H9 (cell line): Measurements from ENCODE around the gene VWA1. TPM values are rescaled to one million over a fixed set of nuclear protein-coding genes. Genes with fewer than 3 reads are reported as not detected.

Experiments used
- DNase-seq: peaks from one replicate; pipeline ENCODE4 v3.0.0-alpha.2; 2017
- H2AFZ ChIP-seq: one replicate; pipeline ENCODE4 v1.6.1; 2013; ENCODE audit warnings: mild to moderate bottlenecking, low read length, control low read depth, moderate library complexity
- H2AK5ac ChIP-seq: 2 replicates; pipeline ENCODE4 v1.6.1; 2013; ENCODE audit warnings: low read length, control low read depth, mixed read lengths; ENCODE audit not compliant: insufficient read length
- H2BK120ac ChIP-seq: one replicate; pipeline ENCODE4 v1.6.1; 2013; ENCODE audit warnings: low read depth, mild to moderate bottlenecking, low read length, control low read depth, inconsistent platforms; ENCODE audit not compliant: poor library complexity, severe bottlenecking
- H2BK12ac ChIP-seq: 2 replicates; pipeline ENCODE4 v1.6.1; 2013; ENCODE audit warnings: low read length, control low read depth, mixed read lengths, low read depth; ENCODE audit not compliant: insufficient read length
- H2BK15ac ChIP-seq: 2 replicates; pipeline ENCODE4 v1.6.1; 2013; ENCODE audit warnings: low read depth, low read length, control low read depth
- H2BK20ac ChIP-seq: one replicate; pipeline ENCODE4 v1.6.1; 2013; ENCODE audit warnings: low read depth, mild to moderate bottlenecking, low read length, control low read depth, inconsistent platforms; ENCODE audit not compliant: poor library complexity, severe bottlenecking
- H2BK5ac ChIP-seq: 2 replicates; pipeline ENCODE4 v1.6.1; 2013; ENCODE audit warnings: low read length, control low read depth, mixed read lengths; ENCODE audit not compliant: insufficient read length
- H3K14ac ChIP-seq: 2 replicates; pipeline ENCODE4 v1.6.1; 2013; ENCODE audit warnings: low read length, control low read depth; ENCODE audit not compliant: insufficient read depth
- H3K18ac ChIP-seq: 2 replicates; pipeline ENCODE4 v1.6.1; 2013; ENCODE audit warnings: low read depth, mild to moderate bottlenecking, mixed read lengths, low read length, control low read depth; ENCODE audit not compliant: insufficient read length
- H3K23ac ChIP-seq: 2 replicates; pipeline ENCODE4 v1.6.1; 2013; ENCODE audit warnings: low read length, control low read depth, mixed read lengths, low read depth; ENCODE audit not compliant: insufficient read length
- H3K23me2 ChIP-seq: 2 replicates; pipeline ENCODE4 v1.6.1; 2013; ENCODE audit warnings: low read depth, mild to moderate bottlenecking, mixed read lengths, low read length, control low read depth; ENCODE audit not compliant: insufficient read length, poor library complexity, severe bottlenecking
- H3K27ac ChIP-seq: 2 replicates; pipeline ENCODE4 v1.5.1; 2013; ENCODE audit warnings: low read length, control low read depth, mixed read lengths, low read depth; ENCODE audit not compliant: insufficient read length
- H3K27me3 ChIP-seq: 2 replicates; pipeline ENCODE4 v1.6.1; 2013; ENCODE audit warnings: low read length, control low read depth, inconsistent platforms; ENCODE audit not compliant: insufficient read depth
- H3K4ac ChIP-seq: 2 replicates; pipeline ENCODE4 v1.6.1; 2013; ENCODE audit warnings: low read depth, mild to moderate bottlenecking, control low read depth, inconsistent platforms, low read length, moderate library complexity
- H3K4me1 ChIP-seq: 2 replicates; pipeline ENCODE4 v1.6.1; 2013; ENCODE audit warnings: low read length, control low read depth, inconsistent platforms; ENCODE audit not compliant: insufficient read depth
- H3K4me2 ChIP-seq: 2 replicates; pipeline ENCODE4 v1.6.1; 2013; ENCODE audit warnings: low read length, control low read depth, mixed read lengths; ENCODE audit not compliant: insufficient read length, insufficient read depth
- H3K56ac ChIP-seq: 2 replicates; pipeline ENCODE4 v1.6.1; 2013; ENCODE audit warnings: low read depth, mild to moderate bottlenecking, mixed read lengths, low read length, control low read depth; ENCODE audit not compliant: insufficient read length
- H3K79me1 ChIP-seq: 2 replicates; pipeline ENCODE4 v1.6.1; 2013; ENCODE audit warnings: low read depth, mild to moderate bottlenecking, moderate library complexity, low read length, control low read depth, inconsistent platforms; ENCODE audit not compliant: insufficient read depth, poor library complexity, severe bottlenecking
- H3K79me2 ChIP-seq: 2 replicates; pipeline ENCODE4 v1.6.1; 2013; ENCODE audit warnings: low read length, control low read depth, inconsistent platforms; ENCODE audit not compliant: insufficient read depth
- H3K9ac ChIP-seq: 2 replicates; pipeline ENCODE4 v1.6.1; 2013; ENCODE audit warnings: low read length, control low read depth, mixed read lengths; ENCODE audit not compliant: insufficient read length; ENCODE audit errors: extremely low read depth
- H3K9me3 ChIP-seq: one replicate; pipeline ENCODE4 v1.6.1; 2013; ENCODE audit warnings: low read depth, low read length, inconsistent platforms; ENCODE audit not compliant: control insufficient read depth
- H3T11ph ChIP-seq: one replicate; pipeline ENCODE4 v1.6.1; 2013; ENCODE audit warnings: mild to moderate bottlenecking, low read length, control low read depth, inconsistent platforms
- H4K20me1 ChIP-seq: one replicate; pipeline ENCODE4 v1.6.1; 2013; ENCODE audit not compliant: control insufficient read depth, insufficient read length, insufficient read depth
- H4K5ac ChIP-seq: 2 replicates; pipeline ENCODE4 v1.6.1; 2013; ENCODE audit warnings: low read depth, mild to moderate bottlenecking, mixed read lengths, low read length, control low read depth; ENCODE audit not compliant: insufficient read length
- H4K8ac ChIP-seq: replicated peaks from 2 replicates; pipeline ENCODE4 v1.6.1; 2013; ENCODE audit warnings: low read length, control low read depth, mixed read lengths, low read depth; ENCODE audit not compliant: insufficient read length
- H4K91ac ChIP-seq: 2 replicates; pipeline ENCODE4 v1.6.1; 2013; ENCODE audit warnings: low read depth, mild to moderate bottlenecking, moderate library complexity, mixed read lengths, low read length, control low read depth; ENCODE audit not compliant: insufficient read length
- H3K27ac Mint-ChIP-seq, 3 experiments: 2 replicates in 2 of 3; 3 replicates in 1 of 3; pipeline ENCODE4 v1.8.0; 2020 to 2021; ENCODE audit warnings: mixed read lengths in 3 of 3, mild to moderate bottlenecking in 1 of 3, moderate library complexity in 1 of 3
- H3K27me3 Mint-ChIP-seq: 2 replicates; pipeline ENCODE4 v1.8.0; 2021; ENCODE audit warnings: low read depth, mild to moderate bottlenecking, moderate library complexity, mixed read lengths
- H3K36me3 Mint-ChIP-seq, 3 experiments: 2 replicates in 2 of 3; 3 replicates in 1 of 3; pipeline ENCODE4 v1.8.0; 2020 to 2021; ENCODE audit warnings: low read depth in 3 of 3, mixed read lengths in 3 of 3; ENCODE audit not compliant: insufficient read depth in 1 of 3
- H3K4me1 Mint-ChIP-seq, 2 experiments: 2 replicates each; pipeline ENCODE4 v1.8.0; 2020; ENCODE audit warnings: mixed read lengths in 2 of 2
- H3K4me3 Mint-ChIP-seq, 2 experiments: 2 replicates in 1 of 2; 3 replicates in 1 of 2; pipeline ENCODE4 v1.8.0; 2020 to 2021; ENCODE audit warnings: mild to moderate bottlenecking in 2 of 2, mixed read lengths in 2 of 2, moderate library complexity in 1 of 2
- H3K9me3 Mint-ChIP-seq, 2 experiments: 2 replicates in 1 of 2; 3 replicates in 1 of 2; pipeline ENCODE4 v1.8.0; 2020; ENCODE audit warnings: mild to moderate bottlenecking in 2 of 2, mixed read lengths in 2 of 2, moderate library complexity in 1 of 2
- CTCF ChIP-seq: fragments of 200-600 bp; sonication (generic); conservative IDR thresholded peaks from 3 replicates; pipeline ENCODE4 v1.8.0; 2021; ENCODE audit warnings: antibody characterized with exemption, mild to moderate bottlenecking
- WGBS: extraction: QIAGEN DNeasy Blood & Tissue Kit; methylation state at CpG from one replicate; pipeline ENCODE4 v1.1.7; 2013; ENCODE audit warnings: missing lambda C conversion rate, low lambda C conversion rate, mixed read lengths; ENCODE audit not compliant: insufficient read length; ENCODE audit errors: extremely low coverage; 5-methylcytosine and 5-hydroxymethylcytosine counted together
- total RNA-seq: library from RNA; stranded (reverse); gene quantifications from 2 replicates; pipeline ENCODE4 v1.2.1, GENCODE V29; 2021

VWA1 gene
- total RNA-seq, 1 experiment from 2014 or later: 57.1 TPM

- H4K20me1 ChIP-seq: no peaks in the 10 kb centered on the region
- H3K56ac ChIP-seq: no peak overlapping the region
- no peak overlapping the region for H4K5ac ChIP-seq
- peaks cover 7% of the 10 kb centered on the region for H3K23me2 ChIP-seq
- H3K14ac ChIP-seq: no peak overlapping the region
- H2BK120ac ChIP-seq: no peak overlapping the region
- H3K79me1 ChIP-seq: no peaks in the 10 kb centered on the region
- Mint-ChIP-seq H3K9me3 (no peaks in the 10 kb centered on the region), H3K4me1 (peaks cover 7 to 8% of the 10 kb centered on the region in 2 experiments), H3K4me3 (no peak overlapping the region), H3K27me3 (no peaks in the 10 kb centered on the region), H3K36me3 (peaks cover 0 to 9% (median 3%) of the 10 kb centered on the region in 3 experiments; a peak in 4 of 7 replicates), H3K27ac (peak overlapping the region in 1 of 3 experiments; percentile 49; a peak in 1 of 7 replicates)
- H3K27me3 ChIP-seq: no peaks in the 10 kb centered on the region
- H3K23ac ChIP-seq: no peak overlapping the region
- H2BK15ac ChIP-seq: no peak overlapping the region
- no peak overlapping the region for H3K9ac ChIP-seq
- WGBS: no CpG with 5 or more reads among the region's 26 CpGs
- no peak overlapping the region for H3K4me2 ChIP-seq
- no peak overlapping the region for H2BK5ac ChIP-seq
- no peak overlapping the region for H3K4ac ChIP-seq
- H3K4me1 ChIP-seq: no peaks in the 10 kb centered on the region; the same call in 1 of the 2 replicates
- peaks cover 2% of the 10 kb centered on the region; the same call in 1 of the 2 replicates for H3K79me2 ChIP-seq
- no peak overlapping the region for H2BK12ac ChIP-seq
- no peak overlapping the region for H3K27ac ChIP-seq
- no peak overlapping the region for H4K8ac ChIP-seq
- H2AK5ac ChIP-seq: no peak overlapping the region
- H2AFZ ChIP-seq: no peak overlapping the region
- TF ChIP-seq CTCF: no peak
- H2BK20ac ChIP-seq: no peak overlapping the region
- H4K91ac ChIP-seq: no peak overlapping the region
- no peaks in the 10 kb centered on the region for H3K9me3 ChIP-seq
- DNase-seq: no peak
- H3T11ph ChIP-seq: no peak overlapping the region
- no peak overlapping the region for H3K18ac ChIP-seq
Measured at GRCh38 chr1:1440262-1441001, 4.9 kb downstream of the VWA1 start.
